GM21786 (cell line): ENCODE data around the gene DIS3L2.
A peak's percentile ranks its signal among the peaks of the same experiment; 100 is the strongest.
"Not testable (repeated sequence)": the region's sequence is repeated elsewhere in the genome, so short reads cannot be mapped to it uniquely, and the experiment has no call there.

Experiments used
- ATAC-seq: cut with Tn5 transposase; IDR thresholded peaks from one replicate; pipeline ENCODE4 v1.9.1; 2021; ENCODE audit not compliant: unreplicated experiment

Gene DIS3L2

GRCh38 chr2:232008907-232009638 is 47.6 kb downstream of the DIS3L2 start:
- no peak for ATAC-seq

GRCh38 chr2:232009639-232010274 is 48.2 kb downstream of the DIS3L2 start:
- ATAC-seq, result no peak

- ATAC-seq, result no peak
Measured at GRCh38 chr2:232013701-232014353, 52.3 kb downstream of the DIS3L2 start.

GRCh38 chr2:232014681-232015080 is 53.2 kb downstream of the DIS3L2 start:
- ATAC-seq, result no peak

GRCh38 chr2:232018181-232018580 is 56.7 kb downstream of the DIS3L2 start:
- no peak for ATAC-seq

GRCh38 chr2:232022718-232023117 is 61.2 kb downstream of the DIS3L2 start:
- ATAC-seq, result no peak

GRCh38 chr2:232023426-232023825 is 61.9 kb downstream of the DIS3L2 start:
- no peak for ATAC-seq

- ATAC-seq, result no peak
Measured at GRCh38 chr2:232024457-232024856, 62.9 kb downstream of the DIS3L2 start.

GRCh38 chr2:232026910-232027309 is 65.4 kb downstream of the DIS3L2 start:
- peak; percentile 99 for ATAC-seq

- ATAC-seq, result no peak
Measured at GRCh38 chr2:232027530-232027929, 66.0 kb downstream of the DIS3L2 start.

GRCh38 chr2:232028071-232028470 is 66.6 kb downstream of the DIS3L2 start:
- ATAC-seq, result no peak

- ATAC-seq, result no peak
Measured at GRCh38 chr2:232028631-232029030, 67.1 kb downstream of the DIS3L2 start.

- no peak for ATAC-seq
Measured at GRCh38 chr2:232029346-232029745, 67.8 kb downstream of the DIS3L2 start.

- no peak for ATAC-seq
Measured at GRCh38 chr2:232030229-232030628, 68.7 kb downstream of the DIS3L2 start.

- not testable (repeated sequence) for ATAC-seq
Measured at GRCh38 chr2:232035292-232035691, 73.8 kb downstream of the DIS3L2 start.

GRCh38 chr2:232036876-232037275 is 75.4 kb downstream of the DIS3L2 start:
- ATAC-seq, result not testable (repeated sequence)

- ATAC-seq, result no peak
Measured at GRCh38 chr2:232038251-232038880, 76.9 kb downstream of the DIS3L2 start.

GRCh38 chr2:232038881-232039485 is 77.5 kb downstream of the DIS3L2 start:
- ATAC-seq, result no peak

- ATAC-seq, result no peak
Measured at GRCh38 chr2:232042911-232043574, 81.5 kb downstream of the DIS3L2 start.

- ATAC-seq, result no peak
Measured at GRCh38 chr2:232043966-232044365, 82.5 kb downstream of the DIS3L2 start.

- ATAC-seq, result no peak
Measured at GRCh38 chr2:232049350-232049749, 87.8 kb downstream of the DIS3L2 start.
